K562 (cell line): ENCODE measurements around the gene GMEB2. TPM values are rescaled to one million over a fixed set of nuclear protein-coding genes. Genes with fewer than 3 reads are reported as not detected.
A peak's percentile ranks its signal among the peaks of the same experiment; 100 is the strongest.

Experiments used
- ARHGAP35 ChIP-seq: fragments of 450-650 bp; IDR thresholded peaks from 2 replicates; pipeline ENCODE4 v1.6.1; 2018; ENCODE audit not compliant: partially characterized antibody
- CAMTA2 ChIP-seq: fragments of 250-450 bp; sonication (Bioruptor Pico); conservative IDR thresholded peaks from 2 replicates; pipeline ENCODE4 v1.5.1; 2022
- CREM ChIP-seq: IDR thresholded peaks from 2 replicates; pipeline ENCODE4 v1.6.1; 2014; ENCODE audit warnings: antibody characterized with exemption, low read depth
- ETV5 ChIP-seq: sonication (generic); formaldehyde crosslinking; IDR thresholded peaks from 2 replicates; pipeline ENCODE4 v1.4.0; 2020; ENCODE audit warnings: low read depth, mild to moderate bottlenecking, missing genetic modification reagents
- FIP1L1 ChIP-seq: fragments of 200-400 bp; formaldehyde crosslinking; IDR thresholded peaks from 2 replicates; pipeline ENCODE4 v1.6.1; 2018; ENCODE audit warnings: mild to moderate bottlenecking, low read depth, low read length; ENCODE audit not compliant: poor library complexity, severe bottlenecking
- GTF3C2 ChIP-seq: IDR thresholded peaks from 3 replicates; pipeline ENCODE4 v1.6.1; 2011; ENCODE audit warnings: borderline replicate concordance, mild to moderate bottlenecking, moderate library complexity; ENCODE audit not compliant: insufficient read length; ENCODE audit errors: extremely low read depth
- IFI16 ChIP-seq: fragments of 250-450 bp; sonication (Bioruptor Pico); IDR thresholded peaks from 2 replicates; pipeline ENCODE4 v2.1.2; 2022; ENCODE audit warnings: mild to moderate bottlenecking, inconsistent platforms
- IRF2 ChIP-seq: sonication (generic); formaldehyde crosslinking; IDR thresholded peaks from 2 replicates; pipeline ENCODE4 v1.8.1; 2022; ENCODE audit warnings: mild to moderate bottlenecking, missing genetic modification reagents
- MYBL2 ChIP-seq, 2 experiments: fragments of 450-650 bp in 1 of 2; sonication (generic) in 1 of 2; formaldehyde crosslinking in 1 of 2; IDR thresholded peaks; 2 replicates each; pipeline versions ENCODE4 v1.6.1 to v1.8.1; 2017 to 2022; ENCODE audit warnings: borderline replicate concordance in 1 of 2, inconsistent platforms in 1 of 2, low read depth in 1 of 2, mild to moderate bottlenecking in 1 of 2, missing genetic modification reagents in 1 of 2, moderate library complexity in 1 of 2
- PCBP2 ChIP-seq: fragments of 200-400 bp; formaldehyde crosslinking; IDR thresholded peaks from 2 replicates; pipeline ENCODE4 v1.6.1; 2018; ENCODE audit warnings: low read length, low read depth, mild to moderate bottlenecking, moderate library complexity; ENCODE audit not compliant: poor library complexity, severe bottlenecking
- PHF8 ChIP-seq: fragments of 200-600 bp; sonication (generic); IDR thresholded peaks from 2 replicates; pipeline ENCODE4 v1.6.1; 2012; ENCODE audit warnings: mixed run types, mild to moderate bottlenecking, inconsistent platforms, low read length, moderate library complexity, borderline replicate concordance
- RUNX1 ChIP-seq: sonication (generic); IDR thresholded peaks from 2 replicates; pipeline ENCODE4 v1.6.1; 2016; ENCODE audit warnings: antibody characterized with exemption, low read depth
- SAFB2 ChIP-seq: fragments of 200-400 bp; formaldehyde crosslinking; IDR thresholded peaks from 2 replicates; pipeline ENCODE4 v1.6.1; 2018; ENCODE audit warnings: borderline replicate concordance, low read length, low read depth, moderate library complexity; ENCODE audit not compliant: severe bottlenecking
- SRF ChIP-seq, 2 experiments: fragments of 250-450, 450-650 bp in 1 of 2; sonication (Bioruptor Pico) in 1 of 2; sonication (generic) in 1 of 2; formaldehyde crosslinking; IDR thresholded peaks; 2 replicates each; pipeline versions ENCODE4 v1.5.0 to v1.5.1; 2020 to 2022; ENCODE audit warnings: mild to moderate bottlenecking in 1 of 2, missing genetic modification reagents in 1 of 2
- ZBTB49 ChIP-seq: sonication (generic); formaldehyde crosslinking; IDR thresholded peaks from 2 replicates; pipeline ENCODE4 v1.8.0; 2022; ENCODE audit warnings: missing genetic modification reagents, mild to moderate bottlenecking, borderline replicate concordance
- ZHX1 ChIP-seq: fragments of 150-350 bp; conservative IDR thresholded peaks from 2 replicates; pipeline ENCODE4 v1.6.1; 2014; ENCODE audit warnings: low read length
- ZNF146 ChIP-seq: IDR thresholded peaks from one replicate; pipeline ENCODE4 v1.6.1; 2018; ENCODE audit warnings: missing compliant biosample characterization; ENCODE audit not compliant: unreplicated experiment
- ZNF253 ChIP-seq: fragments of 250-450 bp; sonication (Bioruptor Pico); conservative IDR thresholded peaks from 2 replicates; pipeline ENCODE4 v1.6.1; 2021; ENCODE audit warnings: mild to moderate bottlenecking
- ZNF316 ChIP-seq: fragments of 450-650 bp; IDR thresholded peaks from 2 replicates; pipeline ENCODE4 v1.6.1; 2016
- polyA plus RNA-seq, 8 experiments: library from polyadenylated mRNA; depleted of rRNA in 4 of 8; stranded (reverse) in 5 of 8; unstranded in 3 of 8; fragments of >200 nt; fragmentation: Nextera tagmentation in 2 of 8; fragmentation: Illumina TruSeq in 1 of 8; extraction: Ambion mirVana in 2 of 8; extraction: Trizol in 1 of 8; gene quantifications; 2 replicates each; pipeline versions ENCODE4 v1.2.1 to v1.2.3, GENCODE V29; 2011 to 2014; ENCODE audit warnings: inconsistent platforms in 1 of 8, missing spikeins in 1 of 8
- total RNA-seq, 7 experiments: library from RNA; depleted of rRNA in 6 of 7; stranded (reverse); fragments of >200 nt in 6 of 7; fragmentation: Illumina TruSeq in 2 of 7; extraction: Trizol in 2 of 7; gene quantifications; 2 replicates each; pipeline versions ENCODE4 v1.2.1 to v1.2.3, GENCODE V29; 2011 to 2021; ENCODE audit warnings: low replicate concordance in 1 of 7

The GMEB2 gene
- total and polyA plus RNA-seq, 9 of the 15 experiments (the other 6 are each of a cell fraction or from before 2014, with no cell fraction given): 0.03 to 13.9 (median 6.3) TPM

- TF ChIP-seq ARHGAP35: no peak
- TF ChIP-seq RUNX1: no peak
- peak; percentile 62; the same call in 1 of the 2 replicates for TF ChIP-seq ZHX1
- TF ChIP-seq MYBL2 (IDR thresholded peaks at IDR 0.05; ENCODE audit: low read depth): no peak
- TF ChIP-seq MYBL2 (CRISPR knock-in tag; IDR thresholded peaks at IDR 0.05; ENCODE audit: borderline replicate concordance): no peak
- no peak for TF ChIP-seq CAMTA2
- peak; percentile 82 for TF ChIP-seq CREM
- TF ChIP-seq ETV5 (CRISPR knock-in tag): peak; percentile 65; the same call in 1 of the 2 replicates
- peak; percentile 72; the same call in 1 of the 2 replicates for TF ChIP-seq PHF8
- no peak for TF ChIP-seq ZNF253 (CRISPR knock-in tag)
- TF ChIP-seq ZNF146 (CRISPR knock-in tag): no peak
- TF ChIP-seq SRF (CRISPR knock-in tag; IDR thresholded peaks at IDR 0.05): no peak
- TF ChIP-seq SAFB2: no peak
- TF ChIP-seq ZBTB49 (CRISPR knock-in tag): no peak
- no peak for TF ChIP-seq PCBP2
- no peak for TF ChIP-seq ZNF316
- no peak for TF ChIP-seq IFI16 (CRISPR knock-in tag)
- no peak for TF ChIP-seq GTF3C2
- no peak for TF ChIP-seq IRF2 (CRISPR knock-in tag)
- TF ChIP-seq FIP1L1: no peak
Observed at GRCh38 chr20:63657937-63658748, 31.2 kb upstream of the GMEB2 start, which contains the start of gene RTEL1 (continued).
